ENCODE results near the gene PLCE1.
A peak's percentile ranks its signal among the peaks of the same experiment; 100 is the strongest.

PLCE1 gene

DNA sequence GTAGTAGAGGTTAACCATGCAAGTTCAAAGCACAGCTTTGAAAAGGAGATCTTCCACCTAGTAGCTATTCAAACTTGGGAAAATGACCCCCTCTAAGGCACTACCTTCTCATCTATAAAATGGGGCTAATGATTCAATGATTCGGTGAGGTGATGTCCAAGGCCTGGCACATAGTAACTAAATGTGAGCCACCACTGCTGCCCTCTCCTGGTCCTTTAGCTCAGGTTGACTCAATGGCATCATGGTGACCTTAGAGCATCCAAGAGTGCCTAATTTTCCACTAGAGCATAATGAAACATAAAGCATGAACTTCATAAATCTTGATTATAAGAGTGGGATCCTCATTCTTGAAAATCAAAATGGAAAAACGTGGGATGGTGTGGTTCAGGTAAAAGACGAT lies 16.3 kb upstream of the PLCE1 start:
- H3K27ac ChIP-seq, result no peak overlapping the region
- intact Hi-C loops (cut with DNase I; ENCODE audit: low total_unique reads), result no loop called here

GRCh38 chr10:93980486-93980885 lies 13.2 kb upstream of the PLCE1 start:
- intact Hi-C loops (cut with DNase I; ENCODE audit: low total_unique reads), result no loop called here
- no peak for TF ChIP-seq CTCF (IDR thresholded peaks at IDR 0.05)
- no peaks in the 10 kb centered on the region for H3K36me3 ChIP-seq
- H3K9me3 ChIP-seq, result no peaks in the 10 kb centered on the region
- DNase-seq, result no peak
- no peak overlapping the region for H3K27ac ChIP-seq
- H3K27me3 ChIP-seq, result no peaks in the 10 kb centered on the region
- no peak overlapping the region for H3K4me3 ChIP-seq
- no peaks in the 10 kb centered on the region for H3K4me1 ChIP-seq

More for the DNA sequence above, 16.3 kb upstream of the PLCE1 start:
- DNase-seq, result no peak
- Histone ChIP-seq H3K36me3 (no peaks in the 10 kb centered on the region), H3K27me3 (no peaks in the 10 kb centered on the region), H3K4me3 (no peak overlapping the region), H3K9me3 (no peaks in the 10 kb centered on the region), H3K4me1 (no peaks in the 10 kb centered on the region)
- no peak for TF ChIP-seq CTCF (IDR thresholded peaks at IDR 0.05)

DNA sequence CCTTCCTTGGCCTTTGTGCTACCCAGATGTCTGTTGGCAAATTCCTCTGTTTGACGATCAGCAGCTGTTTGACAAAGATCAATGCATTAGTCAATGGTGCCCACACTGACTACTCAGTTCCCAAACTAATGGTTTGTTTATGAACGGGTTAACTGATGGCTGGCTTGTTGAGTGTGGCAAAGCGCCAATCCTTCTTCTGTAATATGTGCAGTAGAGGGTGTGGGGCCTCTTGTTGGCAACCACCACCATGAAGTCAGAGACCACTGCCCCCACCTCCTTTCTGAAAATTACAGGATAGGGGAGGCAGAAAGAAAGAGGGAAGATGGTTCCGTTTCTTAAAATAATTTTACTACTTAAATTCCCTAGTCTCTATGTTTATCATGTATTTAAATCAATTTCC lies 2.6 kb upstream of the PLCE1 start:
- intact Hi-C loops (cut with DNase I; ENCODE audit: low total_unique reads), result no loop called here
- peaks cover 0 to 39% (median 17%) of the 10 kb centered on the region in 4 donors for H3K4me1 ChIP-seq
- no peaks in the 10 kb centered on the region for H3K9me3 ChIP-seq
- H3K36me3 ChIP-seq, result no peaks in the 10 kb centered on the region
- peak overlapping the region in 1 of 2 donors; percentile 70 for H3K27ac ChIP-seq
- DNase-seq, result no peak
- TF ChIP-seq CTCF (IDR thresholded peaks at IDR 0.05), result no peak
- H3K4me3 ChIP-seq, result no peak overlapping the region
- H3K27me3 ChIP-seq, result no peaks in the 10 kb centered on the region

DNA sequence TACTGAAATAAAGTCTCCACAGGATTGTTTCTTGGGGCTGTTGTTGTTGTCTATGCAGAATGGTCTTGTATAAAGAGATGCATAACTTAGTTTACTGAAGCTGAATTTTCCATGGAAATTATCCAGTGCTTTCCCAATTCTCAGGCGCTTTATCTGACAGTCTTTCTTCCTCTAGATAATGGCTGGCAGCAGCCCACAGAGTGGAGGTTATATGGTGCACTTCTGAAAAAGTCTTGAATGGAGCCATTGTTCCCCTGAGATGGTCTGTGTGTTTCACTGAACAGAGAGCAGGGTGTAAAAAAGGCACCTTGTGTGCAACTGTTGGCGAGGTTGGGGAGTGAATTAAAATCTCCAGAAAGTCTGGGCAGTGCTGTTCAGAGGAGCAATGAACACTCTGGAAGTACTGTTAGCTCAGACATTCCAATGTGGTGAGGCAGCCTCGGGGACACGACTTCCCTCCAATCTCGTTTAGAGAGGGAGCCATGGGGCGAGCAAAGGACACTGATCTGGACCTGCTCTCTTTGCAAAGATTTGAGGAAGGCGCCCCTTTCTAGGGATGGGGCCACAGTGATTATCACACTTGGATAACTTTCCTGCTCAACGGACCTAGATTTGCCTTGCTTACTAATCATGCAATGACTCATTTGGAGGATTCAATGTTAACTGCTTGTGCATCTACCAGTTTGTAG lies 2.0 kb upstream of the PLCE1 start:
- intact Hi-C loops (cut with DNase I; ENCODE audit: low total_unique reads), result no loop called here
- Histone ChIP-seq H3K4me3 (no peak overlapping the region), H3K9me3 (no peaks in the 10 kb centered on the region), H3K27ac (peak overlapping the region in 1 of 2 donors; percentile 70), H3K4me1 (peaks cover 0 to 39% (median 18%) of the 10 kb centered on the region in 4 donors), H3K27me3 (no peaks in the 10 kb centered on the region), H3K36me3 (no peaks in the 10 kb centered on the region)
- peak; percentile 50 to 78 for DNase-seq
- TF ChIP-seq CTCF (IDR thresholded peaks at IDR 0.05), result no peak

DNA sequence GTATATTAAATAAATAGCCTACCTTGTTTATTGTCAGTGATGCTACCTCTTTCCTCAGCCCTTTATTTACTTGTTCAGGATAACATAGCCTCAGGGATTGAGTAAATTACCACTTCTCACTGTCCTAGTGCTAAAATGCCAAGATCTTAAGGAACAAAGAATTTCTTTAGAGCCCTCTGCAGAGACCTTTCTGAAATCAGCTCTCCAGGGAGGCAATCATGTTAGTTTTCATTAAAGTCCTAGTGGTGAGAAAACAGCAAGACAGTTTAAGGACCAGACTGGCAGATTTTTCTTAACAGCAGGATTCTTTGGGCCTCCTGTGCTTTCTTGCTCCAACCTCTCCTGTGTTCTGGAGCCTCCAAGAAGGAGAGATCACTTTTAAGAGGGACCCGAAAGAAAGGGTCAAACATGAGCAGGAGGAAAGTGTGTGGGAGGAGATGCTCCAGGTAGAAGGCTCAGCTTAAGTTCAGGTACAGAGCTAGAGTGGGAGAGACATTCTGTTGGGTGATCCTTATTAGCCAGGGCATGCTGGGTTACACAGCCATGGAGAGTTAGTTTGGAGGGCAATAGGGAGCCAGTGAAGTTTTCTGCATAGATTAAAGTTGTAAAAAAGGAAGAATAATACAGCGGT lies 1.2 kb upstream of the PLCE1 start:
- no peak for DNase-seq
- intact Hi-C loops (cut with DNase I; ENCODE audit: low total_unique reads), result no loop called here
- Histone ChIP-seq H3K9me3 (no peaks in the 10 kb centered on the region), H3K27me3 (no peaks in the 10 kb centered on the region), H3K4me3 (no peak overlapping the region), H3K4me1 (peaks cover 0 to 39% (median 18%) of the 10 kb centered on the region in 4 donors), H3K36me3 (no peaks in the 10 kb centered on the region), H3K27ac (peak overlapping the region in 1 of 2 donors; percentile 70)
- no peak for TF ChIP-seq CTCF (IDR thresholded peaks at IDR 0.05)

Data from tibial artery (tissue), 4 donors.